Kidney (tissue), 14 donors: ENCODE data around the gene PRMT3. TPM values are rescaled to one million over a fixed set of nuclear protein-coding genes. Genes with fewer than 3 reads are reported as not detected.
"Not testable (repeated sequence)": the region's sequence is repeated elsewhere in the genome, so short reads cannot be mapped to it uniquely, and the experiment has no call there.

Experiments used
- DNase-seq, 5 donors: peaks; one replicate each; pipeline ENCODE4 v3.0.0-alpha.2; 2013 to 2020
- FAIRE-seq: peaks from 2 replicates; lab custom pipeline; 2012; peaks lifted over from hg19 to GRCh38; lab: Jason Lieb, UNC
- H3K27ac ChIP-seq, 2 donors: one replicate each; pipeline ENCODE4 v1.7.0; 2013; ENCODE audit warnings: low read depth in 2 of 2, low read length in 2 of 2, inconsistent platforms in 1 of 2
- H3K27me3 ChIP-seq: one replicate; pipeline ENCODE4 v1.7.1; 2013; ENCODE audit warnings: low read length, inconsistent platforms; ENCODE audit not compliant: control insufficient read depth, insufficient read depth
- H3K36me3 ChIP-seq, 3 donors: one replicate each; pipeline versions ENCODE4 v1.7.0 to v1.7.1; 2013; ENCODE audit warnings: low read length in 3 of 3, control low read depth in 1 of 3, inconsistent platforms in 1 of 3; ENCODE audit not compliant: insufficient read depth in 3 of 3, control insufficient read depth in 2 of 3
- H3K4me1 ChIP-seq, 3 donors: one replicate each; pipeline versions ENCODE4 v1.7.0 to v1.7.1; 2013; ENCODE audit warnings: low read length in 3 of 3, inconsistent platforms in 1 of 3, low read depth in 1 of 3; ENCODE audit not compliant: control insufficient read depth in 2 of 3, insufficient read depth in 2 of 3
- H3K4me3 ChIP-seq, 3 donors: one replicate each; pipeline versions ENCODE4 v1.7.0 to v1.8.1; 2013; ENCODE audit warnings: low read length in 3 of 3, control low read depth in 1 of 3, inconsistent platforms in 1 of 3
- H3K9ac ChIP-seq, 3 donors: one replicate each; pipeline versions ENCODE4 v1.7.0 to v1.7.1; 2013; ENCODE audit warnings: low read length in 3 of 3, control low read depth in 1 of 3, inconsistent platforms in 1 of 3
- H3K9me3 ChIP-seq, 3 donors: one replicate each; pipeline versions ENCODE4 v1.7.0 to v1.7.1; 2013; ENCODE audit warnings: low read length in 3 of 3, control low read depth in 1 of 3, inconsistent platforms in 1 of 3; ENCODE audit not compliant: control insufficient read depth in 2 of 3, insufficient read depth in 1 of 3
- CTCF ChIP-seq: IDR thresholded peaks from 3 replicates; pipeline ENCODE4 v1.5.1; 2012; ENCODE audit warnings: mild to moderate bottlenecking, moderate library complexity, borderline replicate concordance; ENCODE audit not compliant: insufficient read depth; ENCODE audit errors: extremely low read depth
- intact Hi-C: fragments of 100-400 bp; cut with DNase I; formaldehyde crosslinking; loops from one replicate; pipeline ENCODE4 v1.11.1; 2022
- polyA plus RNA-seq: library from polyadenylated mRNA; stranded (reverse); fragments of 350-450 nt; fragmentation: Illumina TruSeq; extraction: RNeasy Lipid Tissue Mini Kit (QIAGEN cat#74804); gene quantifications from one replicate; pipeline ENCODE4 v1.2.3, GENCODE V29; 2014; ENCODE audit warnings: low read depth, low replicate concordance; ENCODE audit not compliant: insufficient read depth
- total RNA-seq: library from RNA; stranded (reverse); fragmentation: NEBNext Ultra II Directional; extraction: Animal tissue kit (Norgen Biotek cat#: 25700); gene quantifications from one replicate; pipeline ENCODE4 v1.2.1, GENCODE V29; 2021
- donor health status: control.
- donor health status: control.
- donor health status: control.
- donor health status: control.
- donor health status: control.
- donor health status: DM: yes; HTN: yes; CAD: no.
- donor health status: Normal renal cell carcinoma (clear cell type).

PRMT3 gene
- total and polyA plus RNA-seq, 2 donors from 2014 or later: 6.8 to 16.0 TPM

DNA sequence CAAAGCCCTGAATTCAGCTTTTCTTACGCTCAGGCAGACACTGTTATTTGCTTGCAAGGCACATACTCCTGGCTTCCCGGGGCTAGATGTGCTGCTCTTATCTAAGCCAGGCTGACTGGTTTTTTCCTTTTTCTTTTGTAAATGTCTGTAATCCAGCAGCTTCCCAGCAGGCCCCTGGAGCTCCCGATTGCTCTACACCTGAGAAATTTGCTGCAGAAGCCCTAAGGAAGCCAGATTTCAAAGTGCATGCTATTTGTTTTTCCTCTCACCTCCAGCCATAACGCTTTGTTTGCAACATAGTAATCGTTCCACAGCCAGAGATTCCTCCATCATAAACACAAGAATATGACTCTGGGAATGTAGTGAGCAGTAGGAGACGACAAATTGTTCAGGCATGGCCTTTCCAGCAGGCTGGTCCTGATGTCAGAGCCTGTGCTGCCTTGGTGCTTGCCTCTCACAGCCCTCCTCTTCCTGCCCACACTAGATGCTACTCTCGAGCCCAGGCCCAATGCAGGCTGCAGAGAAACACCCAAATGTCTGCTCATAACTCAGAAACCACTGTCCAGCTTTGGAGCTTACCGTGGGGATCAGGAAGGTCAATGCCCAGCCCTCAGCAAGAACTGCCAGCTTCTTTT is 157.2 kb downstream of the PRMT3 start:
- no peaks in the 10 kb centered on the region for H3K36me3 ChIP-seq
- DNase-seq (no peak), FAIRE-seq (no peak)
- no peaks in the 10 kb centered on the region for H3K9me3 ChIP-seq
- H3K27me3 ChIP-seq: no peaks in the 10 kb centered on the region
- H3K9ac ChIP-seq: no peak overlapping the region
- no peak for TF ChIP-seq CTCF
- no peaks in the 10 kb centered on the region for H3K4me1 ChIP-seq
- no peak overlapping the region for H3K27ac ChIP-seq
- H3K4me3 ChIP-seq: no peak overlapping the region
- intact Hi-C loops: no loop called here

- Histone ChIP-seq H3K4me1 (no peaks in the 10 kb centered on the region), H3K9me3 (no peaks in the 10 kb centered on the region), H3K27ac (no peak overlapping the region), H3K4me3 (no peak overlapping the region), H3K9ac (no peak overlapping the region), H3K36me3 (no peaks in the 10 kb centered on the region), H3K27me3 (no peaks in the 10 kb centered on the region)
- no peak for DNase-seq
- intact Hi-C loops: no loop called here
- TF ChIP-seq CTCF: no peak
- no peak for FAIRE-seq
These were observed 159.9 kb downstream of the PRMT3 start for GRCh38 chr11:20547411-20547810.

DNA sequence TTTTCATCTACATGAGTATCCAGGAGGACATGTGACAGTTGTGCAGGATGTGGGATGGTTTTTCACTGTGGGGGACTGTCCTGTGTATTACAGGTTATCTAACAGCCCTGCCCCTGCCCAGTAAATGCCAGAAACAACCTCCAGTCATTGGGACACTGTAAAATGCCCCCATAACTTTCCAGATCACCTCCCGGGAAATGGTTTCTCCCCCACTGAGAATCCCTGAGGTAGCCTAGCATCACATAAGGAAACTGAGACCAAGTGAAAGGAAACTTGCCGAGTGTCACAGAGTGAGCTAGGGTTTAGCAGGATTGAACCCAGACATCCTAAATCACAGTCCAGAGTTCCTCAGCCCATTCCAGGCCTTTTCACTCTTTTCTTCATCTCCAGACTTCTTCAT is 163.6 kb downstream of the PRMT3 start:
- Histone ChIP-seq H3K4me1 (no peaks in the 10 kb centered on the region), H3K27ac (no peak overlapping the region), H3K4me3 (no peak overlapping the region), H3K36me3 (no peaks in the 10 kb centered on the region), H3K27me3 (no peaks in the 10 kb centered on the region), H3K9me3 (no peaks in the 10 kb centered on the region), H3K9ac (no peak overlapping the region)
- intact Hi-C loops: no loop called here
- TF ChIP-seq CTCF: no peak
- DNase-seq (no peak), FAIRE-seq (no peak)

DNA sequence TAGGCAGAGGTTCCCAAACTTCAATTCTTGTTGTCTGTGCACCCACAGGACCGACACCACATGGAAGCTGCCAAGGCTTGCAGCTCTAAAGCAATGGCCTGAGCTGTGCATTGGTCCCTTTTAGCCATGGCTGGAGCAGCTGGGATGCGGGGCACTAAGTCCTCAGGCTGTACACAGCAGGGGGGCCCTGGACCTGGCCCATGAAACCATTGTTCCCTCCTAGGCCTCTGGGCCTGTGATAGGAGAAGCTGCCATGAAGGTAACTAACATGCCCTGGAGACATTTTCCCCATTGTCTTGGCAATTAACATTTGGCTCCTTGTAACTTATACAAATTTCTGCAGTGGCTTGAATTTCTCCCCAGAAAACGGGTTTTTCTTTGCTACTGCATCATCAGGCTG is 168.3 kb downstream of the PRMT3 start:
- Histone ChIP-seq H3K36me3 (no peaks in the 10 kb centered on the region), H3K9me3 (peaks cover 0 to 2% (median 0%) of the 10 kb centered on the region in 3 donors), H3K27ac (no peak overlapping the region), H3K4me1 (no peaks in the 10 kb centered on the region), H3K27me3 (no peaks in the 10 kb centered on the region), H3K4me3 (no peak overlapping the region), H3K9ac (no peak overlapping the region)
- no peak for TF ChIP-seq CTCF
- intact Hi-C loops: no loop called here
- FAIRE-seq (no peak), DNase-seq (no peak)

GRCh38 chr11:20556396-20556795 is 168.9 kb downstream of the PRMT3 start:
- H3K36me3 ChIP-seq, DNase-seq, H3K27me3 ChIP-seq, H3K4me1 ChIP-seq, H3K4me3 ChIP-seq, H3K27ac ChIP-seq, FAIRE-seq, intact Hi-C loops, H3K9ac ChIP-seq, H3K9me3 ChIP-seq: not testable (repeated sequence)
